Sigmoid colon (tissue), 7 donors: ENCODE results near the gene ERP44. TPM values are rescaled to one million over a fixed set of nuclear protein-coding genes. Genes with fewer than 3 reads are reported as not detected.
"Not testable (repeated sequence)": the region's sequence is repeated elsewhere in the genome, so short reads cannot be mapped to it uniquely, and the experiment has no call there.

Source experiments
- DNase-seq: peaks from one replicate; pipeline ENCODE4 v3.0.0-alpha.2; 2019
- H3K27ac ChIP-seq, 4 donors: fragments of 200-600 bp; sonication (generic); one replicate each; pipeline ENCODE4 v1.5.1; 2016 to 2019; ENCODE audit warnings: mild to moderate bottlenecking in 1 of 4
- H3K27me3 ChIP-seq, 3 donors: fragments of 200-600 bp; sonication (generic); one replicate each; pipeline ENCODE4 v1.5.1; 2019; ENCODE audit warnings: mild to moderate bottlenecking in 1 of 3
- H3K36me3 ChIP-seq, 4 donors: fragments of 200-600 bp; sonication (generic); one replicate each; pipeline ENCODE4 v1.5.1; 2016 to 2019
- H3K4me1 ChIP-seq, 4 donors: fragments of 200-600 bp; sonication (generic); one replicate each; pipeline ENCODE4 v1.5.1; 2017 to 2019
- H3K4me3 ChIP-seq, 4 donors: fragments of 200-600 bp; sonication (generic); one replicate each; pipeline ENCODE4 v1.5.1; 2017 to 2019; ENCODE audit warnings: mild to moderate bottlenecking in 2 of 4, moderate library complexity in 1 of 4
- H3K9me3 ChIP-seq, 4 donors: fragments of 200-600 bp in 3 of 4; sonication (generic) in 3 of 4; one replicate each; pipeline versions ENCODE4 v1.5.1 to v1.6.1; 2013 to 2019
- EP300 ChIP-seq, 4 donors: sonication (generic); formaldehyde crosslinking; IDR thresholded peaks; one replicate each; pipeline ENCODE4 v1.6.1; 2017; ENCODE audit warnings: antibody characterized with exemption in 4 of 4
- POLR2A ChIP-seq, 2 donors: fragments of 450-650 bp; IDR thresholded peaks; one replicate each; pipeline ENCODE4 v1.6.1; 2016; ENCODE audit warnings: antibody characterized with exemption in 2 of 2, mild to moderate bottlenecking in 2 of 2, moderate library complexity in 2 of 2
- POLR2AphosphoS5 ChIP-seq, 4 donors: sonication (generic); formaldehyde crosslinking; IDR thresholded peaks; one replicate each; pipeline ENCODE4 v1.6.1; 2017; ENCODE audit warnings: antibody characterized with exemption in 4 of 4
- WGBS, 2 donors: extraction: QIAGEN DNeasy Blood & Tissue Kit; methylation state at CpG; one replicate each; pipeline ENCODE4 v1.1.7; 2013; 5-methylcytosine and 5-hydroxymethylcytosine counted together
- intact Hi-C: fragments of 100-400 bp; cut with DNase I; formaldehyde crosslinking; loops from one replicate; pipeline ENCODE4 v1.15.1; 2023
- polyA plus RNA-seq, 3 donors: library from polyadenylated mRNA; stranded (reverse); fragments of 200-250 nt; gene quantifications; one replicate each; pipeline ENCODE4 v1.2.3, GENCODE V29; 2013
- total RNA-seq, 4 donors: library from RNA; depleted of rRNA; stranded (reverse); fragments of >200 nt; gene quantifications; one replicate each; pipeline ENCODE4 v1.1.0, GENCODE V29; 2016
- TF ChIP-seq, protein P1 (sequence below), 4 experiments: fragments of 450-650 bp in 3 of 4; fragments of 200-600 bp in 1 of 4; IDR thresholded peaks; one replicate each; pipeline ENCODE4 v1.5.1; 2016 to 2019; ENCODE audit warnings: antibody characterized with exemption in 4 of 4, mild to moderate bottlenecking in 3 of 4, moderate library complexity in 2 of 4
- donor health status: healthy with polysubstance abuse.
- donor health status: Bipolar disorder and iron deficiency.
- donor health status: healthy.

The ERP44 gene
- total and polyA plus RNA-seq, 7 donors: 6.6 to 22.1 (median 11.9) TPM

DNA sequence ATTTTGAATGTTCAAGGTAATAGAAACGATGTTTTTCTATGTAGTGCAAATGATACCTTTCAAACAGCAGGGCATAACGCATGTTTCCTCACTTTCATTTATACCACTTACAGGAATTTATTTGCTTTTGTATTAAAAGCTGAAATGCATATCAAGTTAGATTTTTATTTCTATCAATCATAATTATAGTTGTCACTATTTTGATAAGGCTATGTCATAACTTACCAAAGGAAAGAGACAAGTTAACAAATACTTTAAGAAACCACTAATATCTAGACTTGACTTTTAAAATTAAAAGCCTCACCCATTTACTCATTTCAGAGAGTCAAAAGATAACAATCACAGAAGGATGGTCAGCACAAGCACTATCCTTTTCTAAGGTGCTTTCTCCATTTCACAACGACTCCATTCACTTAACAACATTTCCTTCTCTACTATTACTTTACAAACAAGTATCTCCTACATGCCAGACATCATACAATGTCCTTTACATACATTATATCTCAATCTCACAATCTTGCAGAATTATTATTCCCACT, 12.6 kb downstream of the ERP44 start:
- TF ChIP-seq POLR2A (IDR thresholded peaks at IDR 0.05): no peak
- DNase-seq: no peak
- H3K4me1 ChIP-seq: peaks cover 0 to 29% (median 13%) of the 10 kb centered on the region in 4 donors
- H3K36me3 ChIP-seq: no peaks in the 10 kb centered on the region
- H3K4me3 ChIP-seq: no peak overlapping the region
- intact Hi-C loops: no loop called here
- H3K9me3 ChIP-seq: no peaks in the 10 kb centered on the region
- no peak overlapping the region for H3K27ac ChIP-seq
- no peaks in the 10 kb centered on the region for H3K27me3 ChIP-seq
- WGBS, 2 donors: 84 to 90% methylated on average over 3 of the region's 3 CpGs

DNA sequence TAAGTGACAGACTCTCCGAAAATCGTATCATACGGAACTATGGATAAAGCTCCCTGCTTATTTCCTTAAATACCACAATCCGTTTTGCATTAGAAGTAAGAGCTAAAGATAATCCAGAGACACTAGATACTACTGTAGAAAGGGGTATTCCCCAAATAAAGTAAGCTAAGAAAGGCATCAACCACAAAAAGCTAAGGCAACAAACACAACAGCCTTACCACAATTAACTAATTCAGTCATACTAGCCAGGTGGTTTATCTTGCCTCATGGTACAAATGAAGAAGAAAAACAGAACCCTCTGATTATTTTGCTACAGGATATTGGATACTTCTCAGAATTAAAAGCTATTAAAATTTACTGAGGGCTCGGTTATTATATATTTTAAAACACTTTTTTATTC, 14.1 kb downstream of the ERP44 start:
- WGBS, 2 donors: 70 to 85% methylated on average over 5 of the region's 5 CpGs
- TF ChIP-seq POLR2AphosphoS5 (IDR thresholded peaks at IDR 0.05): no peak
- TF ChIP-seq, protein P1, sequence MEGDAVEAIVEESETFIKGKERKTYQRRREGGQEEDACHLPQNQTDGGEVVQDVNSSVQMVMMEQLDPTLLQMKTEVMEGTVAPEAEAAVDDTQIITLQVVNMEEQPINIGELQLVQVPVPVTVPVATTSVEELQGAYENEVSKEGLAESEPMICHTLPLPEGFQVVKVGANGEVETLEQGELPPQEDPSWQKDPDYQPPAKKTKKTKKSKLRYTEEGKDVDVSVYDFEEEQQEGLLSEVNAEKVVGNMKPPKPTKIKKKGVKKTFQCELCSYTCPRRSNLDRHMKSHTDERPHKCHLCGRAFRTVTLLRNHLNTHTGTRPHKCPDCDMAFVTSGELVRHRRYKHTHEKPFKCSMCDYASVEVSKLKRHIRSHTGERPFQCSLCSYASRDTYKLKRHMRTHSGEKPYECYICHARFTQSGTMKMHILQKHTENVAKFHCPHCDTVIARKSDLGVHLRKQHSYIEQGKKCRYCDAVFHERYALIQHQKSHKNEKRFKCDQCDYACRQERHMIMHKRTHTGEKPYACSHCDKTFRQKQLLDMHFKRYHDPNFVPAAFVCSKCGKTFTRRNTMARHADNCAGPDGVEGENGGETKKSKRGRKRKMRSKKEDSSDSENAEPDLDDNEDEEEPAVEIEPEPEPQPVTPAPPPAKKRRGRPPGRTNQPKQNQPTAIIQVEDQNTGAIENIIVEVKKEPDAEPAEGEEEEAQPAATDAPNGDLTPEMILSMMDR (IDR thresholded peaks at IDR 0.05): no peak
- no peak for DNase-seq
- Histone ChIP-seq H3K4me3 (no peak overlapping the region), H3K4me1 (peaks cover 0 to 31% (median 12%) of the 10 kb centered on the region in 4 donors), H3K36me3 (no peaks in the 10 kb centered on the region), H3K27ac (no peak overlapping the region), H3K9me3 (no peaks in the 10 kb centered on the region), H3K27me3 (no peaks in the 10 kb centered on the region)
- intact Hi-C loops: no loop called here

DNA sequence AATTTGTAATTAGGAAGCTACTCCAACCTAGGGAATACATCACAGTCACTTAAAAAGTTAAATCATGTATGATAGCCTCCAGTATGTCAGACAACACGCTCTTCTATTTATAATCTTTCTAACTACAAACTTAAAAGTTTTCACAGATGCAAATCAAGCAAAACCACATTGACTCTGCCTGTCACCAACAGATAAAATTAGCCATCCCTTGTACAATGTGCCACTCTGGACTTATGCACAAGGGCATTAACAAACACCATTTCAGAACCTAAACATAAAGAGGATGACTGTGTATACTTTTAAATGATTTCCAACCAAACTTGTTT, 14.7 kb downstream of the ERP44 start:
- intact Hi-C loops: no loop called here
- no peak for TF ChIP-seq POLR2AphosphoS5 (IDR thresholded peaks at IDR 0.05)
- peaks cover 0 to 31% (median 12%) of the 10 kb centered on the region in 4 donors for H3K4me1 ChIP-seq

DNA sequence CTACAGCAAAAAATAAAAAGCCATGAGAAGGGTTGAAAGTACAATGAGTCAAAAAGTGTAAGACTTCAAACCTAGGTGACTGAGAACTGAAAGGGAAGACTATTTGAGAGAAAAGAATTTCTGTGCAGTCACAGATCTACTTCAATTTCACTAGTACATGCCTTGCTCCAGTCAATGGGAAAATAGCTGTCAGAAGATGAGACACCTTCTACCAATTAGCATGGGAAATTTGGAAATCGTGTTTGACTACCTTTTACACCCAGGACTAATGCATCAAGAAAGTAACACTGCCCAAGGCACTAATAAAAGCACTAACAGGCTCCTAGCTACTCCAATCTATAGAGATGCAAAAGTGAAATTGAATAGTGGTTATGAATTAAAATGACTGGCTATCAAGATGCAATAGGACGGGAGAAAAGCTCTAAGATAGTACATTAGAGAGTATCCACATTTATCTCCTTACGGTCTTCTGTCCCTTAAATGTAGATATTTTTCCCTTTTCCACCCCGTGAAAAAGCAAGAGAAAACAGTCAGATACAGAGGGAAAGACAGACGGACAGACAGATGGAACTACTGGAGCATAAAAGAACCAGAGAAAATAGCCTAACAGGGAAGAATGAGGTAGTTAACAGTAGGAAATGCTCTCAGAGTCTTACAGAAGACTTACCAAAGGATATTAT, 15.2 kb downstream of the ERP44 start:
- 71 to 72% methylated on average over 5 of the region's 5 CpGs for WGBS, 2 donors
- Histone ChIP-seq H3K27me3 (no peaks in the 10 kb centered on the region), H3K4me3 (no peak overlapping the region), H3K4me1 (peaks cover 0 to 31% (median 12%) of the 10 kb centered on the region in 4 donors), H3K9me3 (no peaks in the 10 kb centered on the region), H3K36me3 (no peaks in the 10 kb centered on the region), H3K27ac (no peak overlapping the region)
- intact Hi-C loops: no loop called here
- no peak for DNase-seq
- TF ChIP-seq POLR2AphosphoS5 (IDR thresholded peaks at IDR 0.05): no peak
- TF ChIP-seq, protein P1 (IDR thresholded peaks at IDR 0.05): no peak
- TF ChIP-seq EP300 (IDR thresholded peaks at IDR 0.05): no peak
- TF ChIP-seq POLR2A (IDR thresholded peaks at IDR 0.05): no peak

More for the DNA sequence above, 14.7 kb downstream of the ERP44 start:
- H3K36me3 ChIP-seq: no peaks in the 10 kb centered on the region
- DNase-seq: no peak
- H3K27ac ChIP-seq: no peak overlapping the region
- H3K4me3 ChIP-seq: no peak overlapping the region
- H3K9me3 ChIP-seq: no peaks in the 10 kb centered on the region
- no peaks in the 10 kb centered on the region for H3K27me3 ChIP-seq
- 57 to 74% methylated on average over 1 of the region's 1 CpG for whole genome bisulfite sequencing, 2 donors

DNA sequence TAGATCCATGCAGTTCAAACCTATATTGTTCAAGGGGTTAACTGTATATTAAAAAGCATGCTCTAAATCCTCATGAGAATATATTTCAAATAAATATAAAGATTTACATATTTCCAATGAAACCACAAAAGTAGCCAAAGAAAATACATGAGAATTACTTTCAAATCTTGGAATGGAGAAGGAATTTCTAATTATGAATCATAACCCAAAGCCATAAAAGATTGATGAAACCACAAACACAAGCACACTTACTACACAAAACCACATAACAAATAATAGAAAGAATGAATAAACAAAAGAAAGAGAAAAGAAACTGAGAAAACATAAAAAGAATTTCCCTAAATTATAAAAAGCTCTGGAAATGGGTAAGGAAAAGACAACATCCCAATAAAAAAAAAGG, 16.0 kb downstream of the ERP44 start:
- no peak overlapping the region for H3K4me3 ChIP-seq
- no peaks in the 10 kb centered on the region for H3K27me3 ChIP-seq
- no peaks in the 10 kb centered on the region for H3K9me3 ChIP-seq
- intact Hi-C loops: no loop called here
- DNase-seq: no peak
- TF ChIP-seq POLR2A (IDR thresholded peaks at IDR 0.05): no peak
- no peak for TF ChIP-seq EP300 (IDR thresholded peaks at IDR 0.05)
- TF ChIP-seq, protein P1 (IDR thresholded peaks at IDR 0.05): no peak
- no peak for TF ChIP-seq POLR2AphosphoS5 (IDR thresholded peaks at IDR 0.05)
- peaks cover 0 to 31% (median 12%) of the 10 kb centered on the region in 4 donors for H3K4me1 ChIP-seq
- H3K27ac ChIP-seq: no peak overlapping the region
- H3K36me3 ChIP-seq: no peaks in the 10 kb centered on the region

DNA sequence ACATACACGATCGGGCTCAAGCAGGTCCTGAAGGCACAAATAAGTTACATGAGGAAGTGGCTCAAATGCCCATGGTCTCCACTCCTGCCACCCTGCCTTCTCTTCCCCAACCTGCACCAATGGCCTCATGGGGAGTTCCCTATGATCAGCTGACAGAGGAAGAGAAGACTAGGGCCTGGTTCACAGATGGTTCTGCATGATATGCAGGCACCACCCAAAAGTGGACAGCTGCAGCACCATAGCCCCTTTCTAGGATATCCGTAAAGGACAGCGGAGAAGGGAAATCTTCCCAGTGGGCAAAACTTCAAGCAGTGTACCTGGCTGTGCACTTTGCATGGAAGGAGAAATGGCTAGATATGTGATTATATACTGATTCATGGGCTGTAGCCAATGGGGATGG, 22.5 kb downstream of the ERP44 start:
- intact Hi-C loops, H3K9me3 ChIP-seq, H3K27ac ChIP-seq, H3K36me3 ChIP-seq, H3K4me3 ChIP-seq, H3K27me3 ChIP-seq, DNase-seq: not testable (repeated sequence)
- 95 to 97% methylated on average over 4 of the region's 4 CpGs for WGBS, 2 donors
- H3K4me1 ChIP-seq: peaks cover 0 to 10% (median 7%) of the 10 kb centered on the region in 4 donors
